G401 (cell line): ENCODE results near the gene HTR3B. TPM values are rescaled to one million over a fixed set of nuclear protein-coding genes. Genes with fewer than 3 reads are reported as not detected.
"Not testable (repeated sequence)": the region's sequence is repeated elsewhere in the genome, so short reads cannot be mapped to it uniquely, and the experiment has no call there.

ENCODE experiments used
- DNase-seq: peaks from one replicate; pipeline ENCODE4 v3.0.0-alpha.2; 2015; ENCODE audit warnings: low spot score
- in situ Hi-C: cut with HindIII; loops from 2 replicates; pipeline ENCODE4 v1.10.0; 2016; ENCODE audit warnings: low sequenced_read_pairs, mixed read lengths
- total RNA-seq: library from RNA; depleted of rRNA; stranded (reverse); fragments of >200 nt; shearing (Covaris generic); gene quantifications from 2 replicates; pipeline ENCODE4 v1.2.3, GENCODE V29; 2014; rRNA removed

The HTR3B gene
- total RNA-seq, result not detected in 2 replicates

GRCh38 chr11:113904379-113905101, at the start of gene HTR3B:
Gene HTR3B, plus strand, starts transcription at chr11:113904796. Its CDS starts 138 bp downstream, at chr11:113904934.
- peak; percentile 77 for DNase-seq
- in situ Hi-C loops, result no loop called here

GRCh38 chr11:113855803-113856202, 48.8 kb upstream of the HTR3B start:
- no peak for DNase-seq
- in situ Hi-C loops, result no loop called here

DNA sequence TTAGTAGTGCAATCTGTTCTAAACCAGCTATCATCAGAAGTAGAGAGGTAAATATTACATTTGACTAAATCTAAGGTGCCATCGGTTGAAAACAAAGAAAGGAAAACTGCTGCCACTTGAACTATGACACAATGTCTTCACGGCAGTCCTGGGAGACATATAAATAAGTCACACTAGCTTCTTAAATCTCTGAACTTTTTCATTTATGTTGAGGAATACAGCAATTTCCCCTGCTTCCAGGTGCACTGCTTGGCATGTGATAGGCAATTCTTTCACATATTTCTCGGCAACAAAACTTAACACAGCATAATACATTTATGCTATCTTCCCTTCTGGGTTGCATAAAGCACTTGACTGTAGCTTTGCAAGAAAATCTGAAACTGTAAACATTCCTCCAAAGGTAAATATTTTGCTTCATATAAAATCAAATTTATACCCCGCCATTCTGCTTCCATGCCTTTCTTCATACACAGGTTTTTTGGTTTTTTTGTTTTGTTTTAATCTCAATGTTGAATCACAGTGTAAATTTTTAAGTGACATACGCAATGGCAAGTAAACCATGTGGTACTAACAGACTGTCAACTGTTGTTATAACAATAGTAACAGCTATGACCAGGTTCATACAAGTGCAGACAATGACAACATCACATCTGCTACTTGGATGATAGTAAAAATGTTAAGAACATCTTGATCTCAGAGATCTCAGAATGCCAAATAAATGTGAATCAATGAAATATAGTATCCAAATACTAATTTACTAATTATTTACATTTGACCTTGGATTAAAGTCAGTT, 47.4 kb upstream of the HTR3B start:
- in situ Hi-C loops, result no loop called here

GRCh38 chr11:113859665-113860064, 44.9 kb upstream of the HTR3B start:
- DNase-seq, result no peak
- in situ Hi-C loops, result no loop called here

More for the DNA sequence above, 47.4 kb upstream of the HTR3B start:
- no peak for DNase-seq

- no peak for DNase-seq
- in situ Hi-C loops, result no loop called here
Measured at GRCh38 chr11:113862435-113862834, 42.2 kb upstream of the HTR3B start.

DNA sequence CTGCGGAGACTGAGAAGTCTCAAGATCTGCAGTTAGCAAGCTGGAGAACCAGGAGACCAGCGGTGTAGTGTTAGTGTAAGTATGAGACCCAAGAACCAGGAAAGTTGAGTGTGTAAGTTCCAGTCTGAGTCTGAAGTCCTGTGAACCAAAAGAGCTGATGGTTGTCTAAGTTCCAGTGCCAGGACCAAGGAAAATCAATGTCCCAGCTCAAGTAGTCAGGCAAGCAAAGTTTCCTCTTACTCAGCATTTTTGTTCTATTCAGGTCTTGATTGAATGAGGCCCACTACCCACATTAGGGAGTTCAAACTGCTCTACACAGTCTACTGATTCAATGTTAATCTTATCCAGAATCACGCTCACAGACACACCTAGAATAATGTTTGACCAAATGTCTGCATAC, 40.2 kb upstream of the HTR3B start:
- no peak for DNase-seq
- in situ Hi-C loops, result no loop called here

- in situ Hi-C loops, result no loop called here
Measured at GRCh38 chr11:113865873-113866272, 38.7 kb upstream of the HTR3B start.

DNA sequence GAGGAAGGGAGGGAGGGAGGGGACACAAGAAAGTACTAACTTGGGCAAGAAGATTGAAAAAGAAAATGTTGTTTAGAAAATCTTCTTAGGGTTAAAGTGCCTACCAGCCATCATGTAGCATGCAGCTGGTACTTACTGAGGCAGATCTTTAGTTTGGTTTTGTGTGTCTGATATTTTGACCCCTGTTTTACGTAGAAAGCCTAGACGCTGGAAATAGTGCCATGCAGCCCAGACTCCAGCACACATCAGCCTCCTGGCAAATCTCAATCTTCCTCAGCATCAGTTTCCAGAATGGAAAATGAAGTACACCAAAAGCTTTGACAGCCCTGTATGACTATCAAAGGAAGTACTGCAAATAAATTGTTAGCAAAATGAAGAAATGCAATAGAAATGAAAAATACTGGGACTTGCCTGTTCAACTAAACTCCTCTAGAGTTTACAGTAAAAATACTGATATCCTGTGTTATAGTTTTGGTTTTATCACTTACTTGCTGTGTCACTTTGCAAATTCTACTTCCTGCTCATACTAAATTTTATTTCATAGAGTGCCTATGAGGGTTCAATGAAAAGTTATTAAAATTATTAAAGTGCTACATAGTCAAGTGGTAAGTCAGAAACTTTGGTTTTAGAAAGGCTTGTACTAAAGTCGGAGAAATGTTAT, 36.6 kb upstream of the HTR3B start:
- in situ Hi-C loops, result no loop called here
- DNase-seq, result no peak

More at GRCh38 chr11:113865873-113866272, 38.7 kb upstream of the HTR3B start:
- no peak for DNase-seq

DNA sequence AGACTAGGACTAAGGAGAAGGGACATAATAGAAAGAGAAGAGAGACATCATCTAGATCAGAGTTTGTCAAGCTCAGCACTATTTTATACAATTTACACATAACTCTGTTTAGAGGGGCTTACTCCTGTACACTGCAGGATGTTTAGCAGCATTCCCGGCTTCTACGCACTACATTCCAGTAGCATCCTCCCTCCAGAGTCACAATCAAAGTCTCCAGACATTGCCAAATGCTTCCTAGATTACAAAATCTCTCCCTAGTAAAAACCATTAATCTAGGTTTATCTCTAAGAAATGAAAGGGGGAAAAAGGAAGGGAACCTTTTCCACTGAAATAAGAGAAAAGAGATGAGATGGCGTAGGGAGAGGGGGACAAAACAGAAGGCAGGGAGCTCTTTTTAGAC, 33.3 kb upstream of the HTR3B start:
- no peak for DNase-seq
- in situ Hi-C loops, result no loop called here

DNA sequence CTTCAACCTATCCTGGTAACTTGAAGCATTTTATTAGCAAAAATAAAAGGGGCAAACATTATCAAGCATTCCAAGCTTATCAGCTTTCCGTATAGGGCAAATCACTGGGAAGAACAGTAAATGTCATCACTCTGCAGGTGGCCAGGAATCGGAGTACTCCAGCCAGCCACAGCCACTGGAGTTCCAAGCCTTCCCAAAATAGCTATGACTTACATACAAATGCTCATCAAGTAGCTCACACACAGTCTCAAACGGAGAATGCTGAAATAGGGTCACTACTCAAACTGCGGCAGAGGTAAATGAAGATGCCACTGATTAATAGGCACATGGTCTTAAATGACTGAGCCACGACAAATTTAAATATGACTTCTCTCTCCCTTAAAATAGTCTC, 31.4 kb upstream of the HTR3B start:
- DNase-seq, result peak; percentile 91

GRCh38 chr11:113874096-113874495, 30.5 kb upstream of the HTR3B start:
- in situ Hi-C loops, result no loop called here
- DNase-seq, result no peak

More for the DNA sequence above, 31.4 kb upstream of the HTR3B start:
- in situ Hi-C loops, result no loop called here

DNA sequence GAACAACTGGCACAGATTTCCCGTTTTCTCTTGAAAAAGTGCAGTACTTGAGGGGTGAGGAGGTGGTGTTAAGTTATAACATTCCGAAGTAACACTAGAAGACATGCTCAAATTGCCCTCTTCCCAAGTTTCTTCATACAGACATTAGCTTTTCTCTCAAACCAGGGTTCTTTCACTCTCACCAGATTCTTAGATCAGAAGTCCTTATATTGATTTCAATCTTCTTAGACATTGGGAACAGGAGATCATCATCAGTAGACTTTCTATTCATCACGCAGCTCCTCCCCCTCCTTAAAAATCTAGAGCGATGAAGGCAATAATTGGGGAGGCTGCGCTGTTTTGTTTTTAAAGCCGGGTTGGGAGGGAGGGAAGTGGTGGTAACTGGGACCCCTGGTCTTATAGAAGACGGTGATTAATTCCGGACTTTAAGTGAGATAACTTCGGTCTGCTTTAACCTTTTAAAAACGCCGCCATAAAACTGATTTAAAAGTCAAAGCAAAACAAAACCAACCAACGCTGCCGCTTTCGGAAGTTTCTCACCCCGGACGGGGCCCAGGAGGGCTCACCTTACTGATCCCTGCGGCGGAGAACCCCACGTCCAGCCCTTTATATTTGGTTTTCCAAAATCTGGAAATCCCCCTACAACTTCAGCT, 29.9 kb upstream of the HTR3B start:
- in situ Hi-C loops, result no loop called here
- DNase-seq, result peak; percentile 40

DNA sequence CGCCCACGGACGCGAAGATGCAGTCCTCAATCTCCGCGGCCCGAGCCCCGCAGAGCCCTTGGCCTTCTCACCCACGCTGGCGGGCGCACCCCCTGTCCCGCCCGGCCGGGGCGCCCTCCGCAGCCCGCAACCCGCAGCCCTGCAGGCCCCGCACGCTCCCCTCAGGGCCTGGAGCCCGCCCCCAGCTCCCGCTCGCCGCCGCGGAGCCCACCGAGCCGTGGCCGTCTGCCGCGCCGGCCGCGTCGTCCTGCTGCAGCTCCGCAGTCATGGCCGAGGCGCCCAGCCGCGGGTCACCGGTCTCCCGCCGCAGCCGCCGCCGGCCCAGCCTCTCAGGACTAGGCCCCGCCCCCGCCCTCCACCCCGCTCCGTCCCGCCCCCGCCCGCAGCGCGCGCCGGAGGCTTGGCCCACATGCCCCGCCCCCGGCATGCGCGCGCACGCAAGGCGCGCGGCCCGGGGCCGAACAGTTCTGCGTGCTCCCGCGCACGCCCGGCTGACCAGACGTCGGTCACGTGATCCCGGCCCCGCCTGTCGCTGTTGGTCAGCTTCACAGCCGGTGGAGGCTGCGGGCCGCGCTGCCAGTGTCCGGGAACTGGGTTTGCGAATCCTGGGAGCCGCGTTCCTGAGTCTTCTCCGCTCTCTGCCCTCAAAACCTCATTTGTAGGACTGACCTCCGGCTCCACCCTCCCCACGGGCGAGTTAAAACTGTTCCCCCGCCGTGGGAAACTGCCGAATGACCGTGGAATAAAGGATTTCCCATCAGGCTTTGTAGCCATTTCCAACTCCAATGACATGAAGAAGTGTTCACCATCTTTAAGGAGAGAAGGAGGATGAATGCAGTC, 29.1 kb upstream of the HTR3B start, which contains the start of gene USP28:
Gene USP28 (minus strand): TSS at position 339 of the 840 bp plus-strand sequence. CDS start 71 bp downstream, at position 268.
- DNase-seq, result peak; percentile 95
- in situ Hi-C loops, result no loop called here

- in situ Hi-C loops, result no loop called here
- no peak for DNase-seq
Measured at GRCh38 chr11:113876074-113876797, 28.4 kb upstream of the HTR3B start.

DNA sequence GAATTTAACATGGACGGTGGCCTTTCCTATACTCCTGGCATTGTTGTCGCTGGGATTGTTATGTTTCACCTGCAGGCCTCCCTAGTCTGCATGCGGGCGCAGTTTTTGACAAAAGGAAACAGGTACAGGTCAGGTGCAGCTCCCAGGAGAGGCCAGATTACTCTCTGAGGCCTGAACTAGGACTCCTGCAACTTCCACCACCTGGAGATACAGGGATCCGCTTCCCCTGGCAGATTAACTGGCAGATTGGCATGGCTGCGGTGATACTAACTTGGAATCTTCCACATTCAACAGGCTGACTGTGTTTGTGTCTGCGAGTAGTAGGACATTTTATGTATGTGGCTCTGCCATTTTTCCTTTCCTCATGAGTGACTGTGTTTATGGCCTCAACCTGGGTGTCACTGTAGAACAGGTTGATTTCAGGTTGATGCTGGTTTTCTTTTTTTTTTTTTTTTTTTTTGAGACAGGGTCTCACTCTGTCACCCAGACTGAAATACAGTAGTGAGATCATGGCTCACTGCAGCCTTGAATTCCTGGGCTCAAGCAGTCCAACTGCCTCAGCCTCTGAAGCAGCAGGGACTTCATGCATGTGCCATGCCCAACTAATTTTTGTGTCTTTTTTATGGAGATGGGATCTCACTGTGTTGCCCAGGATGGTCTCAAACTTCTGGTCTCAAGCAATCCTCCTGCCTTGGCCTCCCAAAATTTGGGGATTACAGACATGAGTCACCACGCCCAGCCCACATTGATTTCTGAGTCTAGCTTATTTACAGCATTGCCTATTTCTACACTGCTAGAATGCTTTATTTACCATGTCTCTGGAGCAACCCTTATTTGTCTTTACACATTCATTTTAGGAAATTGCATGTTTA, 27.6 kb upstream of the HTR3B start:
- in situ Hi-C loops, result no loop called here
- DNase-seq, result no peak

DNA sequence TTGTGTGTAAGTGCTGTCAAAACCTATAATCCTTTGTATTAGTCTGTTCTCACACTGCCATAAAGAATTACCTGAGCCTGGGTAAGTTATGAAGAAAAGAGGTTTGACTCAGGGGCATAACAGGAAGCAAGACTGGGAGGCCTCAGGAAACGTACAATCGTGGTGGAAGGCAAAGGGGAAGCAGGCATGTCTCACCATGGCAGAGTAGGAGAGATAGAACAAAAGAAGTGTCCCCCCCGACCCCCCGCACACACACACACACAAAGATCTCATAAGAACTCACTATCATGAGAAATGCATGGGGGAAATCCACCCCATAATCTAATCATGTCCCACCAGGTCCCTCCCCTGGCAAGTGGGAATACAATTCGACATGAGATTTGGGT, 26.9 kb upstream of the HTR3B start:
- no peak for DNase-seq
- in situ Hi-C loops, result no loop called here

GRCh38 chr11:113879446-113879845, 25.1 kb upstream of the HTR3B start:
- in situ Hi-C loops, DNase-seq: not testable (repeated sequence)
